CD4-positive, alpha-beta T cell treated with Interleukin-15 for 1 hour (primary cell): ENCODE measurements around the gene NDRG4.

Source experiments
- DNase-seq: peaks from one replicate; pipeline ENCODE4 v3.0.0-alpha.2; 2020

Gene NDRG4

DNA sequence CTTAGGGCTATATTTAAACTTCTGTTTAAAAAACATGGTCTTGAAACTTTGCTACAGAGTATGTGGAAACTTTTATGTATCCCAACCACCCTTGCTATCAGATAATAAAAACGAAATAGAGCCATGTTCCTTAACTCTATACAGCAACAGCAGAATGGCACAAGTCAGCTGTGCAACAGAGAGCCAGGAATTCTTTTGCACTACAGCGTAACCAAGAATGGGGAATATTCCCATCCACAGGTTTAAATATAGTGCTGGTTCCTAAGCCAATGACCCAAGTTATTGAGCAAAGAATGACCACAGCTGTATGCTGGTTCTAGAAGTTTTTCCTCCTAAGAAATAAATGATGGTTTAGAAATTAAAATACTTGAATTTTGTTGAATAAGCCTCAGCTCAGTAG is 48.4 kb downstream of the NDRG4 start:
- no peak for DNase-seq

DNA sequence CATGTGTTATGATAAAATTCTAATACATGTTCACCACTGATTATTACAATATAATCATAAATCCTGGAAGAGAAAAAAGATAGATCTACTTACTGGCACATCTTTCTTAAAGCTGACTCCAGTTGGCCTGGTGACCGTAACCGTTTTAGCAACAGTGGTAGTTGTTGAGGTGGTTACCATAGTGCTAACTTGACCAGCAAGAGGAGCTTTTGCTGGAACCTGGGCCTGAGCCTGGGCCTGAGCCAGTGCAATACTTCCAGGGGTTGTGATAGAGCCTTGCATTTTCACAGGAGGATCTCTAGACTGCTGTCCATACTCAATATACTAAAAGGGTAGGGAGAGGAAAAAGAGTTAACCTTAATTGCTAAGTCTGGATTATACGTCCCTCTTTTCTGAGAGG is 51.6 kb downstream of the NDRG4 start:
- no peak for DNase-seq

DNA sequence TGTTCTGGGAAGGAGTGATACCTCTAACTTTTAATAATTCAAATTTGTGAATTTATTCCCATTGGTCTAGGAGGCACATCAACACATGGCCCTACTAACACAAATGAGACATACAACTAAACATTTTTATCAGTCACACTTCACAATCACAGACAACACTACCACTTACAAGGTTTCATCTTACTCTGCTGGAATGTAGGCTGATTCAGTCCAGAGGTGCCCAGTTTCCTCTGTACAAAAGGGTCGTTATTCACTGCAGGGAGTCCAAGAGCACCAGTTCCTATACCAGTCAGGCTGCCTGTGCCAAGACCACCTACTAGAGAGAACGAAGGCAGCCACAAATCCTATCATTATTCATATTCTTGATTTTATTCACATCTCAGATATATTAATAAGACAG is 56.7 kb downstream of the NDRG4 start:
- no peak for DNase-seq
